DMS79 treated with DMSO at 0.1 percent for 48 hours (cell line): Measurements from ENCODE around the gene SMPD1.
A peak's percentile ranks its signal among the peaks of the same experiment; 100 is the strongest.

Experiments
- DNase-seq: peaks from one replicate; lab custom pipeline; 2025; lab: John Stamatoyannopoulos, UW

SMPD1 gene

DNA sequence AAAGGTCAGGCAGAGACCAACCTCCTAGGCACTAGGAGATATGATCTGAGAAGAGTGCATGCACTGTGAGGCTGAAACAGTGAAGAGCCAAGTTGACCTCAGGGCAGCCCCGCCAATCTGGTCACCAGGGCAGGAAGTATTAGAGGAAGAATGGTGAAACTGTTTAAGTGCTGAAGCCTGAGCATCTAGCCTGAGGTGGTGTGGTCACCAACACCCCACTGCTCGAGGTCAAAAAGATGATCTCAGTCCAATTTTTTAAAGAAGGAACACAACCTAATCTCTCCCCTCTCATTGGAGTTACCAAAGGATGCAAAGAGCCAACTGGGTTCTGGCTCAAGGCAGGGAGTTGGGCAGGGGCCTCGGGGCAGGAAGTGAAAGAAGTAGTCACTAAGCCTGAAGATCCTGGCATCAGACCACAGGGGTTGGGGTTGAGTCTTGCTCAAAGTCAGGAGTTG, 24.6 kb downstream of the SMPD1 start:
- no peak for DNase-seq

GRCh38 chr11:6415797-6416196, 25.5 kb downstream of the SMPD1 start:
- no peak for DNase-seq

DNA sequence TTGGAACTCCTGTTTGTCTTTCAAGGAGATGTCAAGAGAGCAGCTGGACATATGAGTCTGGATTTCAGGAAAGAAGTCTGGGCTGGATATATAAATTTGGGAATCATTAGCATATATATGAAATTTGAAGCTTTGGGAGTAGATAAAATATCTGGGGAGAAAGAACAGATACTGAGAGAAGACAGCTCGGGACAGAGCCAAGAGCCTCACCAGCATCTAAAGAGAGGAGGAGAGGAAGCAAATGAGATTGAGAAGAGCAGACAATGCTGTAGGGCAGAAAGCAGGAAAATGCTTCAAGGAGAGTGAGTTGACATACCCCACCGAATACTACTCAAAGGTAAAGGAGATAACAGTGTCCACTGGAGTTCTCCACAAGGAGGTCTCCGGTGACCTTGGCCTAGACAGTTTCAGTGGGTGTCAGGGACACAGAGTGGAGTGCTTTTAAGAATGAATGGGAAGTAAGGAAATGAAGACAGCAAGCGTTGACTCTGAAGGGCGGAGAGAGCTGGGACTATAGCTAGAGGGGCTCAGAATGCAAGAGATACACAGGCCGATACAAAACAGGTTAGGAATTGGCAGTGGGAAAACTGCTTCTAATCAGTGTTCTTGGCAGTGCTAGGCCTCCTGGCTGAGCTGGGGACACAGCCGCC, 27.8 kb downstream of the SMPD1 start:
- DNase-seq: no peak

DNA sequence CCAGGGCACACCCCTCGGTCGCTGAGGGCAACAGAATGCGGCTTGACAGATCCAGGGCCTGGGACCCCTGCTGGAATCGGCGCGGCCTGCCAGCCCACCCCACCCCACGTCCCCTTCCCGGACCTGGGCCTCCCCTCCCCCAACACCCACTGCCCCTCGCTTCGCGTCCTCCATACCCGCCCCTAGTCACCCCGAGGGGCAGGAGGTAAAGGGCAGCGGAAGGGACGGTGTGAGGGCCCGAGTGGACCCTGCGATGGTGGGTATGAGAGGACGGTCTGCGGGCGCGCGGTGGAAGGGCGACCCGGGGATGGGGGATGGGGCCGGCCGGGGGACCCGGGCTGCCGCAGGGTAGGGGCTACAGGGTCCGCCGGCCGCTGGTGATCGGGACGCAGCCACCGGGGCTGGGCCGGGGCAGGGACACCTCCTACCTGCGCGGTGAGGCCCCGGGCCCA, 28.3 kb downstream of the SMPD1 start:
- DNase-seq: no peak

DNA sequence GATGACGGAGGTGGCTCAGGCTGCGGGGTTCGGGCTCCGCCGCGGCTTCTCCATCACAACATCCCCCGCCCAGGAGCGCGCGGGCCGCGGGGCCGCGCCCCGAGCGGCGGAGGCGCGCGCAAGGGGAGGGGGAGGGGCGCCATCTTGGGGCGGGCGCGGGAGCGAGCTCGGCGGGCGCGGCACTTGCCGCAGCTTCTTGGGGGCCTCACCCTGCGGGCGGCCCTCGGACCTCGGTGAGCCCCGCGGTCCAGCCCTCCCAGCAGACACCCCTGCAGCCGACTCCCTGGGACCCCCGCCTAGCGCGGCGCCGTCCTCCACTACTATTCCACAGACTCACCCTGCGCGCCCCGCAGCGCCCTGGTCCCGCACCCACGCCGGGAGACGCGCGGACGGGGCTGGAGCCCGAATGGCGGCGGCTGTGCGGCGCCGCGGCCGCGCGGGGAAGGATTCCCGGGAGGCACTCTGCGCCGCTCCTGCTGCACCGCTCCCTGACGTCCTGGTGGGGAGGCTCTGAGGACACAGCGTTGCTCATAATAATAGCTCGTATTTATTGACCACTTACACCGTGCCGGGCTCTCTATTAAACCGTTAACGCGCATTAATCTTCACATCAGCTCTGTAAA, 28.8 kb downstream of the SMPD1 start, which contains the start of gene APBB1:
APBB1 (minus strand) TSS at position 86 of the 623 bp plus-strand sequence. CDS start 7,747 bp downstream, outside the sequence.
- peak; percentile 45 for DNase-seq

- DNase-seq: no peak
These were observed 30.4 kb downstream of the SMPD1 start for GRCh38 chr11:6420677-6421076.

- no peak for DNase-seq
These were observed 37.2 kb downstream of the SMPD1 start for GRCh38 chr11:6427516-6427915.

DNA sequence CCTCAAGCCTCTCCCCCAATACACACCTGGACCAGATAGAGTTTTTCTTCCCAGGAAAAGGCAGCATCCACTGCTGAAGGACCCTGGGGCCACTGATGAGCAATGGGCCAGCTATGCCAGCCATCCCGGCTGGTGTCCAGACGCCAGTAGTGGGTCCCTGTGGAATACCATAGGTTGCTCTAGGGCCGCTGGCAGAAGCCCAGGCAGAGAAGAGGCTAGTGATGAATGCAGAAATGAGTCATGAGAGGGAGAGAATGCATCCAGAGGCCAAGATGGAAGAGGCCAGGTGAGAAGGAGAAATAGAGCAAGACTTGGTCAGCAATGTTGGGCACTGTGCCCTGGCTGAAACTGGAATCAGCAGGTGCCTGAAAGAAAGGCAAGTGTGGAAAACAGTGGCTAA, 41.6 kb downstream of the SMPD1 start:
- DNase-seq: no peak

DNA sequence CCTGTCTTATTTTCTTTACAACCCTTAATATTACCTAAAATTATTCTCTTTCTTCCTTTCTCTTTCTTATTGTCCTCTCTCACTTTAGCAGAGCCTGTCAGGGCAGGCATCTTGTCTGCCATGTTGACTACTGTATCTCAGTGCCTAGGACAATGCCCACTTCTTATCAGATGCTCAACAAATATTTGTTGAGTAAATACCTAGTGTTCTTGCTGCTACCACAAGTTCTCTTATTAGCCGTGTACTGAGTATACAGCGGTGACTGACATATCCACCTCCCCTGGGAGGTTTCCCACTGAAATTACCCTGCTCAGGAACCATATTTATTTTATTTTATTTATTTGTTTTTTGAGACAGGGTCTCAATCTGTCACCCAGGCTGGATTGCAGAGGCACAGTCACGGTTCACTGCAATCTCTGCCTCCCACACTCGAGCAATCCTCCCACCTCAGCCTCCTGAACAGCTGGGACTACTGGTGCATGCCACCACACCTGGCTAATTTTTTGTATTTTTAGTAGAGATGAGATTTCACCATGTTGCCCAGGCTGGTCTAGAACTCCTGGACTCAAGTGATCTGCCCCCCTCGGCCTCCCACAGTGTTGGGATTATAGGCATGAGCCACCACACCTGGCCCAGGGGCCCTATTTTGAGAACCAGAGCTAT, 43.9 kb downstream of the SMPD1 start:
- no peak for DNase-seq

GRCh38 chr11:6437423-6437822, 47.1 kb downstream of the SMPD1 start:
- no peak for DNase-seq

DNA sequence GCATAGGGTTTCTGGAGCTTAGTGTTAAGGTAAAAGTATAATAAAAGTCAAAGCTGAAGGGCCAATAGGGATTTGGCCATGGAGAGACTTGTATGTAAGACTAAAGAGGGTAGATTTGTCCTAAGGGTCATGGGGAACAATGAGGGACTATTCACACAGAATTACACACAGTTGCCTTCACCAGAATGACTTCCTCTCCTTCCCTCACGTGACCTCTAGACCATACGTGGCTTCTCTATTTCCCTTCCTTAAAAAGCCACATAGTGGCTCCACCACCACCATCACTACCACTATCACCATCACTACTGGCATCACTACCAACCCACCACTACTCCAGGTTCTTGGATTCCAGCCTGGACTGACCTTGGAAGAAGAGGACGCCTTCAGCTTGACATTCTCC, 47.7 kb downstream of the SMPD1 start:
- no peak for DNase-seq

DNA sequence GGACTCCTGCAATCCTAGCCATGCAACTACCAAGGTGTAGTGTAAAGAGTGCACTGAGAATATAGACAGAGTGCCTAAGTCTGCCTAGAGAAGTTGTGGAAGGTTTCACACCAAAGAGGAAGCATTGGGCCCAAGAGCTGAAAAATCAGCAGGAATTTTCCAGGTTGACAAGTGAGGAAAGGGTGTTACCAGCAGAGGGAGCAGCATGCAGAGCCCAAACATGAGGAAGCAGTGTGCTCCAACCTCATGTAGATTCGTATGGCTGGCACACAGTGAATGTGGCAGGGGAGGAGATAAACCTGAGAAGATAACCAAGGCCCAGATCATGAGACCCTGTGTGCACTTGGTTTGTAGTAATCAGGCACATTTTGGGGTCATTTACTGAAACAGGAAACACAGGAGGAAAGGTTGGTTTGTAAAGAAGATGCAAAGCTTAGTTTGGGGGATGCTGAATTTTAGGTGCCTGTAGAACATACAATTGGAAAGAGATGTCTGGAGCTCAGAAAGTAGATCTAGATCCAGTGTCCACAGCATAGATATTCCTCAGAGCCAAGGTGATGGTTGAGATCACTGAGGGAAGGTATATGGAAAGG, 48.8 kb downstream of the SMPD1 start:
- peak; percentile 9 for DNase-seq

DNA sequence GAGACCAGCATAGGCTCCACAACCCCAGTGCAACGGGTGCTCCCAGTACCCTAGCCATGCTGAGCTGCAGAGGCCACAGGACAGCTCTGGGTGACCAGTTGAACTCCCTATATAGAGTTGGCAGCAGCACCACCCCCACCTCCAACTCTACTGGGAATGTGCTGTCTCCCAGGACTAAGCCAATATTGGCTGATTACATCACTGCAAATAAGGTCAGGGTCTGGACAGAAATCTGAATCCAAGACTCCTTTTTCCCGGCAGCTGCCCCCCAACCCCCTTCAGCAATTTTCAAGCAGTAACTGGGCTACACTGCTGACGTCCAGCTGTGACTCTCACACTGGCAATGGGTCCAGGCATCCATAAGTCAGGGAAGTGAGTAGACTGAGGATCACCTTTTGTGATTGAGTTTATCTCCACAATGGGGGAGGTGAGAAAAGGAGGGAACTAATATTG, 50.7 kb downstream of the SMPD1 start, which contains the start of gene HPX:
HPX (minus strand) TSS at position 82 of the 453 bp plus-strand sequence; CDS start at position 58, 24 bp downstream.
- DNase-seq: no peak

- DNase-seq: no peak
These were observed 52.2 kb downstream of the SMPD1 start for GRCh38 chr11:6442441-6442840.

DNA sequence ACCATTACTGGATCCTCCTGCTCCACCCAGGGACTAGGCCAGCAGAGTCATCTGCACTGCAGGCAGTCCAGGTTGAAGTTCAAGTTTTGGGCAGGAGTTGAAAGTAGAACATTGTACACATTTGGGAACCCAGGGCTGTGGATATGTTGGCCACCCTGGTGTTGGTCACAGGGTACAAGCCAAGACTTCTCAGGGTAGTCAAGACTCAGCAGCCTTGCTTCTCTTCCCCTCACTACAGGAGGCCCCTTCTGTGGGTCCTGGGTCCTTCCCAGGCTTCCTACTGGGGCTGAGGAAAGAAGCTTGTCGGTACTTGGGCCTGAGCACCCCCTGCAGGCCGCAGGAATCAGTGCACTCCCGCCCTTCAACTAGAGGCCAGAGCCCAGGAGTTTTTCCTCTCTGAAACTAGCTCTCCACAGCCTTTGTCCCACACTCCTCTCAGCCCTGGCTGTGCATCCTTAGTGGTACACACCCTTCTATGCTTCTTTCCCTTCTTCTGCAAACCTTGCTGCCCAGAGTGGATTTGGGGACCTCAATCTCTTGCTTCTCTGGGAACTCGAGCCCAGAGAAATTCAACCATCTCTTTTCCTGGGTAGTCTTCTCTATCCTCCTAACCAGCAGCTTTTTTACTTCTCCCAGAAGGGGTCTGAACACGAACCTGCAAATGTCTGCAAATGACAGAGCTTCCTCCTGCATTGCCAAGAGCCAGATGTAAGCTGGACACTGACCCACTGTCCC, 53.2 kb downstream of the SMPD1 start:
- no peak for DNase-seq
